AG09319 (cell line): ENCODE measurements around the gene MRPL1.

Source experiments
- DNase-seq: peaks from one replicate; pipeline ENCODE4 v3.0.0-alpha.2; 2010; ENCODE audit warnings: low read depth; ENCODE audit errors: extremely low read depth
- CTCF ChIP-seq: IDR thresholded peaks from 2 replicates; pipeline ENCODE4 v1.5.1; 2011; ENCODE audit warnings: low read depth, mild to moderate bottlenecking, inconsistent platforms, low read length, moderate library complexity

MRPL1 gene

GRCh38 chr4:77819404-77819842 lies 43.2 kb upstream of the MRPL1 start:
- no peak for TF ChIP-seq CTCF
- DNase-seq: no peak

- TF ChIP-seq CTCF: no peak
- DNase-seq: peak; percentile 41
Observed at GRCh38 chr4:77819843-77820648, 42.6 kb upstream of the MRPL1 start.

- no peak for DNase-seq
- no peak for TF ChIP-seq CTCF
Observed at GRCh38 chr4:77820649-77821561, 41.7 kb upstream of the MRPL1 start.

GRCh38 chr4:77821775-77822174 lies 40.9 kb upstream of the MRPL1 start:
- TF ChIP-seq CTCF: no peak
- no peak for DNase-seq

- no peak for DNase-seq
Observed at GRCh38 chr4:77826275-77826674, 36.4 kb upstream of the MRPL1 start.

GRCh38 chr4:77827343-77827742 lies 35.3 kb upstream of the MRPL1 start:
- no peak for DNase-seq
- no peak for TF ChIP-seq CTCF

More at GRCh38 chr4:77826275-77826674, 36.4 kb upstream of the MRPL1 start:
- TF ChIP-seq CTCF: no peak
